RWPE1 (cell line): Measurements from ENCODE around the gene YLPM1.

Experiments
- CTCF ChIA-PET: fragments of 350-600 bp; sonication (Branson Sonifier 250); formaldehyde crosslinking; extraction: SDS; loops from one replicate; lab custom pipeline; 2021; lab: Yijun Ruan, JAX
- POLR2A ChIA-PET: fragments of 400-600 bp; formaldehyde crosslinking; extraction: SDS; loops from one replicate; lab custom pipeline; 2020; ENCODE audit warnings: antibody characterized with exemption; ENCODE audit not compliant: low non-redundant PET; lab: Yijun Ruan, JAX
- DNase-seq: peaks from one replicate; pipeline ENCODE4 v3.0.0; 2012; ENCODE audit warnings: low spot score
- H3K27ac ChIP-seq: fragments of 450-650 bp; 2 replicates; pipeline ENCODE4 v1.5.1; 2017
- TF ChIP-seq, protein P1 (sequence below): fragments of 450-650 bp; conservative IDR thresholded peaks from 2 replicates; pipeline ENCODE4 v1.5.1; 2017; ENCODE audit warnings: low read depth, mild to moderate bottlenecking

YLPM1 gene

DNA sequence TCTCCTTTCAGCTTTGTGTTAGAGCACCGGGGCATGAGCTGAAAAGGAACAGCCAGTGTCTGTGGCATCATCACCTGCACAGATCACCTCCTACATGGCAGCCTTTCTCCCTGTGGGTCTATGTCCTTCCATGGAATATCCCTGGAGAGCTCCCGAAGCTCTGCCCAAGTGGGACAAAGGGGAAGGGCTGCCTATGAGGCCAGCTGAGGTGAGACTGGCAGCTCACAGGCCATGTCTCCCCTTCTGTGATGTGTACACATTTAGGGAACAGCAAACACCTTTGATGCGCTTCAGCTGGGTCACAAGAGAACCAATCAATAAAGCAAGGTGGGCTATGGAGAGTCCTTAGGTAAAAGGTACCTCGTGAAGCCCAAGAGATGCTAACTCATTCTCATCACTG lies 108.7 kb downstream of the YLPM1 start:
- DNase-seq = no peak
- CTCF ChIA-PET = interaction anchor here (0.5 to 1.8 kb wide), 5 partner anchors 10 to 216 kb away, joined by 3 to 9 read pairs (median 5); no protein-coding TSS in a partner anchor
- TF ChIP-seq, protein P1, sequence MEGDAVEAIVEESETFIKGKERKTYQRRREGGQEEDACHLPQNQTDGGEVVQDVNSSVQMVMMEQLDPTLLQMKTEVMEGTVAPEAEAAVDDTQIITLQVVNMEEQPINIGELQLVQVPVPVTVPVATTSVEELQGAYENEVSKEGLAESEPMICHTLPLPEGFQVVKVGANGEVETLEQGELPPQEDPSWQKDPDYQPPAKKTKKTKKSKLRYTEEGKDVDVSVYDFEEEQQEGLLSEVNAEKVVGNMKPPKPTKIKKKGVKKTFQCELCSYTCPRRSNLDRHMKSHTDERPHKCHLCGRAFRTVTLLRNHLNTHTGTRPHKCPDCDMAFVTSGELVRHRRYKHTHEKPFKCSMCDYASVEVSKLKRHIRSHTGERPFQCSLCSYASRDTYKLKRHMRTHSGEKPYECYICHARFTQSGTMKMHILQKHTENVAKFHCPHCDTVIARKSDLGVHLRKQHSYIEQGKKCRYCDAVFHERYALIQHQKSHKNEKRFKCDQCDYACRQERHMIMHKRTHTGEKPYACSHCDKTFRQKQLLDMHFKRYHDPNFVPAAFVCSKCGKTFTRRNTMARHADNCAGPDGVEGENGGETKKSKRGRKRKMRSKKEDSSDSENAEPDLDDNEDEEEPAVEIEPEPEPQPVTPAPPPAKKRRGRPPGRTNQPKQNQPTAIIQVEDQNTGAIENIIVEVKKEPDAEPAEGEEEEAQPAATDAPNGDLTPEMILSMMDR = no peak

DNA sequence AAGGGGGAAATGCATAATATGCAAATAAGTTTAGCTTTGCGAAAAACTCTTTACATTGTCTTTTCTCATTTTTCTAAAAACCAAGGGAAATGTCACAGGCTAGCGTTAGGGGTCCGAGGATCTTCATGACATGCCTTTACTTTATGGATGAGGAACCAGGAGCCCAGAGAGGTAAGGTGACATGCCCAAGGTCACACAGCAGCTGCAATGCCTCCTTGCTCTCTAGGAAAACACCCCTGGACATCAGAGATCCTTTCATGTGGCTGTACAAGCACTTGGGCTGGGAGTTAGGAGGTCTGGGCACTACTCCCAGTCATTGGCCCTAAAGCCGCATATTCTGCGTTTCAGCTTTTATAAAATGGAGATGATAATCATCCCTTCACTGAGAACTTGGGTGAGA lies 112.1 kb downstream of the YLPM1 start:
- ChIA-PET CTCF (interaction anchor here (0.6 to 2.0 kb wide), 2 partner anchors 14 to 111 kb away, joined by 3 to 10 read pairs; no protein-coding TSS in a partner anchor), POLR2A (no interaction called here)
- TF ChIP-seq, protein P1 = no peak
- no peak for DNase-seq
- H3K27ac ChIP-seq = no peak overlapping the region

More for the DNA sequence above, 108.7 kb downstream of the YLPM1 start:
- POLR2A ChIA-PET = no interaction called here
- H3K27ac ChIP-seq = no peak overlapping the region

DNA sequence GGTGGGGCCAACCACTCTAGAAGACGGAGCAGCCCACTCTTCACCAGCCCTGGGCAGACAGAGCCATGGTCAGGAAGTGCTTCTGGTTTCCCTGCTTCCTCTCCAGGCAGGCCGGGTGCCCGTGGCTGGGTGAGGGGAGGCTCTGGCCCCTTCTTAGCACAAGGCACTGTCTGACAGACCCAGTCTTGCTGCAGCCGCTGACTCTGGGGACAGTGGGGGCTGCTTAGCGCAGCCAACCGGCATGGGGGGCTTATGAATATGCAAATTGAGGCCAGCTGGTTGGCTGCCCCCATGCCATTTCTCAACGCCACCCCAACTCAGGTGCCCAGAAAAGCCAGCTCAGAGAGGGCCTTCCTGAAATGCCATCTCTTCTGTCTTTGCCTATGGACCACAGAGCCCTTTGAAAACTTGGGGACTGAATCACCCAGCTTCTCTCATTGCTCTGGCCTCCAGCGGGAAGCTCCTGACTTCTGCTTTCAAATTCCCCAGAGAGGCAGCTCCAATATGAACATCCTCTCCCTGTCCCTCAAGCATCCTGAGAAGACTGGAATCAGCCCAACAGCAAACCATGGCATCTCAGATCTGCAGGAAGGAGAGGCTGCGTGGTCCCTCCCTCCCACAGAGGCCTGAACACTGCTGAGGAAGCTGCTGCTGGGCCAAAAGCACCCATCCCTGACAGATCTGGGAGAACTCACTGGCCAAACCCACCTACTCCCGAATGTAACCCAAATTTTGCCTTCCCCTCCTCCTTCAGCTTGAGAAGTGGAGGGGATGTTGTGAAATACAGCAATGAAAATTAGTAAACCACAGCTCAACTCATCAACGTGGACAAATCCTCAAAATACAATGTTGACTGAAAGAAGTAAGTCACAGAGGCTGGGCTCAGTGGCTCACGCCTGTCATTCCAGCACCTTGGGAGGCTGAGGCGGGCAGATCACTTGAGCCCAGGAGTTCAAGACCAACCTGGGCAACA lies 113.1 kb downstream of the YLPM1 start, which contains the start of gene PROX2:
PROX2 (minus strand) TSS at position 205 of the 973 bp plus-strand sequence. CDS start 12,311 bp downstream, outside the sequence.
- ChIA-PET CTCF (interaction anchor here (0.5 to 2.0 kb wide), 4 partner anchors 15 to 267 kb away, joined by 3 to 10 read pairs (median 3); partner anchors contain the start of gene LTBP2), POLR2A (no interaction called here)
- no peak for DNase-seq
- TF ChIP-seq, protein P1 = no peak
- H3K27ac ChIP-seq = no peak within 1 kb of the TSS

DNA sequence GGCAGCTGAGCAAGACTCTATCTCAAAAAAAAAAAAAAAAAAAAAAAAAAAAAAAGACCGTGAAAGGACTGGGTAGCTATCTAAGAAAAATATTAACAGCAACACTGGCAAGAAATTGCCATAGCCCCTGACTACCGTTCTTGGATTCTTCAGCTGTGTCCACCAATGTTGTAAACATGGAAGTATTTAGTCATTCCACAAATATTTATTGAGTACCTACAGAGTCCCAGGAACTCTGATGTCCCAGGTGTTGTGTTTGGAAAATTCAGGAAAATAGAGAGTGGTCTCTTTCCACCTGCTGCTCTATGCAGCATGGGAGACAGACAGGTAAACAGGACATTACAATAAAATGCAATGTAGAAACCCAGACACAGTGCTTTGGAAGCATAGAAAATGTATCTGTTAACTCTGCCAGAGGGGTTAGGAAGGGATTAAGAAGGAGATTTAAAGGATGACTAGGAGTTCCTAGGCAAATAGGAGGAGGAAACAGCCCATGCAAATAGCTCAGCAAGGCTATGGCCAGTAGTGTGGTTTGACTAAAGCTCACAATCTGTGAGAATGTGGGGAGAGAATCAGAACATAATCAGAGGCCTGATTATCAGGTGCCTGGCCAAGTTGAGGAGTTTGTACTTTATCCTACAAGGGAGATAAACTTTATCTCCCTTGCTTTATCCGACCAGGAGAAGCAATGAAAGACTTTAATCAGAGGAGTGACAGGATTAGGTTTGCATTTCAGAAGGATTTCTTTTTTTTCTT lies 116.5 kb downstream of the YLPM1 start:
- ChIA-PET CTCF (interaction anchor here (0.6 to 1.3 kb wide), 2 partner anchors 12 to 143 kb away, joined by 3 to 7 read pairs; no protein-coding TSS in a partner anchor), POLR2A (no interaction called here)
- no peak overlapping the region for H3K27ac ChIP-seq
- DNase-seq = no peak
- TF ChIP-seq, protein P1 = no peak

DNA sequence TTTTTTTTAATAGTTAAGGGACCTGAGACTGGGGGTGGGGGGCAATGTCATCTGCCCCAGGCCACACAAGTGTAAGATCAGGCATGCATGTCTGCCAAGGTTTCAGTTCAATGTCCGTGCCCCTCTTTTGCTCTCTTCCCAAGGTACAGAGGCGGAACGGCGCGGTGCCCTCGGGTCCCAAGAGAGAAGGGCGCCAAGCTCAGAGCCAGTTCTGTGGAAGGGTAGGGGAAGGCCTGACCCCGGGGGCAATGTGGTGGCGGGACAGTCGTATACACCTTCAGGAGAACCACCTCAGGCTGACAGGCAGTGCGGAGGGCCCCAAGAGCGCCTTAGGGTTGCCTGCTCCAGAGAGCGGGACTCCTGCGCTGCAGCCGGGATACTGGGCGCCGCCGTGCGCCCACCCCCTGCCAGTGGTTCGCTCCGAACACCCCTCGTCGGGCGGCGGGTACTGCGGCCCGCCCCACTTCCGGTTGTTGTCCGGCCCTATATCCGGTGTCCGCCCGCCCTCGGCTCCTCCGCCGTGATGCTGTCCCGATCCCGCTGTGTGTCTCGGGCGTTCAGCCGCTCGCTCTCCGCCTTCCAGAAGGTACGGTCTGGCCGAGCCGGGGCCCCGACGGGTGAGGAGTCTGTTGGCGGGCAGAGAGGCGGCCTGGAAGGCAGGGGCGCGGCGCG lies 118.5 kb downstream of the YLPM1 start, which contains the start of gene DLST:
DLST (plus strand) TSS at position 486 of the 672 bp plus-strand sequence; CDS start at position 524, 38 bp downstream.
- ChIA-PET POLR2A (no interaction called here), CTCF (interaction anchor here (0.5 to 0.7 kb wide), 3 partner anchors 32 to 136 kb away, joined by 3 read pairs; no protein-coding TSS in a partner anchor)
- peak within 1 kb of the TSS; percentile 96 for H3K27ac ChIP-seq
- peak; percentile 96 for DNase-seq
- TF ChIP-seq, protein P1 = no peak
